ENCODE data around the gene HTR3A.

- no peak for TF ChIP-seq GATA2 (IDR thresholded peaks at IDR 0.05; ENCODE audit: low read depth, low read length)
- TF ChIP-seq GATA3 (IDR thresholded peaks at IDR 0.05; ENCODE audit: low read depth, low read length) = no peak
Measured at GRCh38 chr11:113991170-113991569, 16.3 kb downstream of the HTR3A start.
